Aorta (tissue), 5 donors: ENCODE results near the gene LHCGR. TPM values are rescaled to one million over a fixed set of nuclear protein-coding genes. Genes with fewer than 3 reads are reported as not detected.
"Not testable (repeated sequence)": the region's sequence is repeated elsewhere in the genome, so short reads cannot be mapped to it uniquely, and the experiment has no call there.

Experiments
- ATAC-seq: fragments of 200-7000 bp; cut with Tn5 transposase; one replicate; pipeline ENCODE4 v1.9.1; 2022; ENCODE audit warnings: moderate library complexity; ENCODE audit not compliant: low FRiP score
- DNase-seq, 2 donors: peaks; one replicate each; pipeline ENCODE4 v3.0.0-alpha.2; 2020
- H3K27ac ChIP-seq, 2 donors: one replicate each; pipeline ENCODE4 v1.5.1; 2013; ENCODE audit warnings: low read length in 2 of 2, mild to moderate bottlenecking in 2 of 2, moderate library complexity in 2 of 2, control low read depth in 1 of 2, inconsistent platforms in 1 of 2, low read depth in 1 of 2
- H3K27me3 ChIP-seq, 2 donors: one replicate each; pipeline ENCODE4 v1.6.1; 2013; ENCODE audit warnings: control low read depth in 1 of 2, low read length in 1 of 2, mild to moderate bottlenecking in 1 of 2, moderate library complexity in 1 of 2; ENCODE audit not compliant: insufficient read depth in 2 of 2, control insufficient read depth in 1 of 2
- H3K36me3 ChIP-seq, 2 donors: one replicate each; pipeline ENCODE4 v1.6.1; 2013; ENCODE audit warnings: control low read depth in 1 of 2, low read length in 1 of 2, mild to moderate bottlenecking in 1 of 2; ENCODE audit not compliant: insufficient read depth in 2 of 2, control insufficient read depth in 1 of 2
- H3K4me1 ChIP-seq, 2 donors: one replicate each; pipeline ENCODE4 v1.6.1; 2013; ENCODE audit warnings: low read length in 2 of 2, control low read depth in 1 of 2, mild to moderate bottlenecking in 1 of 2, moderate library complexity in 1 of 2; ENCODE audit not compliant: insufficient read depth in 2 of 2, control insufficient read depth in 1 of 2
- H3K4me3 ChIP-seq, 2 donors: one replicate each; pipeline ENCODE4 v1.5.1; 2013; ENCODE audit warnings: low read length in 2 of 2, control low read depth in 1 of 2, mild to moderate bottlenecking in 1 of 2
- H3K9me3 ChIP-seq: one replicate; pipeline ENCODE4 v1.6.1; 2013; ENCODE audit warnings: mild to moderate bottlenecking, low read length; ENCODE audit not compliant: control insufficient read depth
- WGBS, 2 donors: extraction: QIAGEN DNeasy Blood & Tissue Kit; methylation state at CpG; one replicate each; pipeline ENCODE4 v1.1.7; 2013; 5-methylcytosine and 5-hydroxymethylcytosine counted together
- intact Hi-C, 2 donors: fragments of 100-400 bp; cut with DNase I; formaldehyde crosslinking; loops; one replicate each; pipeline versions ENCODE4 v1.14.2 to v1.15.0; 2022
- polyA plus RNA-seq, 2 donors: library from polyadenylated mRNA; stranded (reverse); fragments of 200-250 nt; gene quantifications; one replicate each; pipeline ENCODE4 v1.2.3, GENCODE V29; 2013
- total RNA-seq, 2 donors: library from RNA; stranded (reverse); fragmentation: NEBNext Ultra II Directional; extraction: Animal tissue kit (Norgen Biotek cat#: 25700); gene quantifications; one replicate each; pipeline ENCODE4 v1.2.1, GENCODE V29; 2021
- donor health status: healthy with polysubstance abuse.
- donor health status: Bipolar disorder and iron deficiency.
- donor health status: DM: no; HTN: no; CAD: no.
- donor health status: DM: no; HTN: no; CAD: no.
- donor health status: DM: yes; HTN: yes; CAD: no.

LHCGR gene
- total and polyA plus RNA-seq, 4 donors = 0.42 TPM; not detected in 3

- no peak for ATAC-seq
- H3K27ac ChIP-seq = no peak overlapping the region
- intact Hi-C loops = no loop called here
- H3K4me1 ChIP-seq = no peaks in the 10 kb centered on the region
- peaks cover 1% of the 10 kb centered on the region for H3K9me3 ChIP-seq
- H3K36me3 ChIP-seq = no peaks in the 10 kb centered on the region
- H3K27me3 ChIP-seq = peaks cover 0 to 1% of the 10 kb centered on the region in 2 donors
- H3K4me3 ChIP-seq = no peak overlapping the region
- DNase-seq = no peak
- WGBS, 2 donors = 70 to 73% methylated on average over 7 of the region's 7 CpGs
These were observed 46.2 kb downstream of the LHCGR start for GRCh38 chr2:48709096-48710034.

GRCh38 chr2:48707466-48707865, 48.1 kb downstream of the LHCGR start:
- ATAC-seq (no peak), DNase-seq (no peak)
- Histone ChIP-seq H3K9me3 (peaks cover 1% of the 10 kb centered on the region), H3K27ac (no peak overlapping the region), H3K4me3 (no peak overlapping the region), H3K36me3 (no peaks in the 10 kb centered on the region), H3K4me1 (no peaks in the 10 kb centered on the region), H3K27me3 (peaks cover 0 to 1% of the 10 kb centered on the region in 2 donors)
- intact Hi-C loops = no loop called here
- 81 to 93% methylated on average over 6 of the region's 6 CpGs for WGBS, 2 donors

GRCh38 chr2:48703621-48704020, 51.9 kb downstream of the LHCGR start:
- H3K27me3 ChIP-seq, ATAC-seq, DNase-seq, H3K9me3 ChIP-seq, intact Hi-C loops, H3K27ac ChIP-seq, H3K4me3 ChIP-seq, H3K4me1 ChIP-seq, H3K36me3 ChIP-seq: not testable (repeated sequence)
- 93 to 96% methylated on average over 6 of the region's 6 CpGs for whole genome bisulfite sequencing, 2 donors

- Histone ChIP-seq H3K4me3 (no peak overlapping the region), H3K9me3 (no peaks in the 10 kb centered on the region), H3K27me3 (no peaks in the 10 kb centered on the region), H3K36me3 (peaks cover 2% of the 10 kb centered on the region in 2 donors), H3K27ac (no peak overlapping the region), H3K4me1 (no peaks in the 10 kb centered on the region)
- intact Hi-C loops = no loop called here
- DNase-seq = no peak
- WGBS, 2 donors = 60 to 67% methylated on average over 2 of the region's 2 CpGs
- no peak for ATAC-seq
These were observed 56.1 kb downstream of the LHCGR start for GRCh38 chr2:48699348-48699930.

GRCh38 chr2:48696881-48697280, 58.6 kb downstream of the LHCGR start:
- Histone ChIP-seq H3K4me3 (no peak overlapping the region), H3K27ac (no peak overlapping the region), H3K27me3 (no peaks in the 10 kb centered on the region), H3K9me3 (no peaks in the 10 kb centered on the region), H3K36me3 (peaks cover 2% of the 10 kb centered on the region in 2 donors), H3K4me1 (peaks cover 0 to 3% of the 10 kb centered on the region in 2 donors)
- DNase-seq = no peak
- ATAC-seq = no peak
- WGBS, 2 donors = 89 to 94% methylated on average over 1 of the region's 1 CpG
- intact Hi-C loops = no loop called here

- H3K4me1 ChIP-seq = peaks cover 0 to 3% of the 10 kb centered on the region in 2 donors
- H3K36me3 ChIP-seq = peaks cover 2% of the 10 kb centered on the region in 2 donors
- no peak overlapping the region for H3K4me3 ChIP-seq
- ATAC-seq (no peak), DNase-seq (no peak)
- intact Hi-C loops = no loop called here
- H3K9me3 ChIP-seq = no peaks in the 10 kb centered on the region
- H3K27ac ChIP-seq = no peak overlapping the region
- H3K27me3 ChIP-seq = no peaks in the 10 kb centered on the region
These were observed 59.5 kb downstream of the LHCGR start for GRCh38 chr2:48695991-48696390.

GRCh38 chr2:48694149-48694548, 61.4 kb downstream of the LHCGR start:
- WGBS, 2 donors = 6% methylated on average over 3 of the region's 3 CpGs
- no peaks in the 10 kb centered on the region for H3K9me3 ChIP-seq
- no peak for ATAC-seq
- no peak for DNase-seq
- H3K27ac ChIP-seq = no peak overlapping the region
- H3K4me1 ChIP-seq = peaks cover 0 to 3% of the 10 kb centered on the region in 2 donors
- no peaks in the 10 kb centered on the region for H3K27me3 ChIP-seq
- intact Hi-C loops = no loop called here
- H3K4me3 ChIP-seq = no peak overlapping the region
- H3K36me3 ChIP-seq = peaks cover 0 to 2% of the 10 kb centered on the region in 2 donors

GRCh38 chr2:48693645-48694044, 61.9 kb downstream of the LHCGR start:
- intact Hi-C loops = no loop called here
- no peaks in the 10 kb centered on the region for H3K27me3 ChIP-seq
- no peak overlapping the region for H3K27ac ChIP-seq
- H3K9me3 ChIP-seq = no peaks in the 10 kb centered on the region
- H3K4me1 ChIP-seq = peaks cover 0 to 3% of the 10 kb centered on the region in 2 donors
- DNase-seq (no peak), ATAC-seq (no peak)
- WGBS, 2 donors = 29 to 35% methylated on average over 3 of the region's 3 CpGs
- H3K36me3 ChIP-seq = no peaks in the 10 kb centered on the region
- H3K4me3 ChIP-seq = no peak overlapping the region

- Histone ChIP-seq H3K27me3 (no peaks in the 10 kb centered on the region), H3K36me3 (no peaks in the 10 kb centered on the region), H3K4me1 (peaks cover 0 to 3% of the 10 kb centered on the region in 2 donors), H3K4me3 (no peak overlapping the region), H3K27ac (no peak overlapping the region), H3K9me3 (no peaks in the 10 kb centered on the region)
- DNase-seq = no peak
- intact Hi-C loops = no loop called here
- WGBS, 2 donors = 66 to 72% methylated on average over 4 of the region's 4 CpGs
- no peak for ATAC-seq
These were observed 62.5 kb downstream of the LHCGR start for GRCh38 chr2:48693066-48693465.
